GM19193 (cell line): ENCODE data around the gene ANTKMT.

Experiments used
- POLR2A ChIP-seq: IDR thresholded peaks from 4 replicates; pipeline ENCODE4 v1.6.1; 2011; ENCODE audit not compliant: insufficient read depth, insufficient read length; ENCODE audit errors: extremely low read depth

The ANTKMT gene

GRCh38 chr16:687499-687898 lies 33.4 kb upstream of the ANTKMT start:
- no peak for TF ChIP-seq POLR2A

- no peak for TF ChIP-seq POLR2A
Measured at GRCh38 chr16:689175-689897, 31.6 kb upstream of the ANTKMT start.

- TF ChIP-seq POLR2A = no peak
Measured at GRCh38 chr16:692356-693108, 28.4 kb upstream of the ANTKMT start.

GRCh38 chr16:693364-693763 lies 27.6 kb upstream of the ANTKMT start:
- TF ChIP-seq POLR2A = no peak

- no peak for TF ChIP-seq POLR2A
Measured at GRCh38 chr16:693766-694165, 27.2 kb upstream of the ANTKMT start.

- TF ChIP-seq POLR2A = no peak
Measured at GRCh38 chr16:694187-694862, 26.6 kb upstream of the ANTKMT start.

GRCh38 chr16:694863-695354 lies 26.0 kb upstream of the ANTKMT start:
- no peak for TF ChIP-seq POLR2A

GRCh38 chr16:695355-696089 lies 25.4 kb upstream of the ANTKMT start:
- peak; percentile 33 for TF ChIP-seq POLR2A

GRCh38 chr16:698911-699671 lies 21.9 kb upstream of the ANTKMT start:
- no peak for TF ChIP-seq POLR2A

- no peak for TF ChIP-seq POLR2A
Measured at GRCh38 chr16:700684-701584, 20.0 kb upstream of the ANTKMT start.

GRCh38 chr16:702341-702740 lies 18.6 kb upstream of the ANTKMT start:
- no peak for TF ChIP-seq POLR2A

GRCh38 chr16:703406-703805 lies 17.5 kb upstream of the ANTKMT start:
- TF ChIP-seq POLR2A = no peak

- no peak for TF ChIP-seq POLR2A
Measured at GRCh38 chr16:704047-704446, 16.9 kb upstream of the ANTKMT start.
